ENCODE results near the gene CYP2W1.

DNA sequence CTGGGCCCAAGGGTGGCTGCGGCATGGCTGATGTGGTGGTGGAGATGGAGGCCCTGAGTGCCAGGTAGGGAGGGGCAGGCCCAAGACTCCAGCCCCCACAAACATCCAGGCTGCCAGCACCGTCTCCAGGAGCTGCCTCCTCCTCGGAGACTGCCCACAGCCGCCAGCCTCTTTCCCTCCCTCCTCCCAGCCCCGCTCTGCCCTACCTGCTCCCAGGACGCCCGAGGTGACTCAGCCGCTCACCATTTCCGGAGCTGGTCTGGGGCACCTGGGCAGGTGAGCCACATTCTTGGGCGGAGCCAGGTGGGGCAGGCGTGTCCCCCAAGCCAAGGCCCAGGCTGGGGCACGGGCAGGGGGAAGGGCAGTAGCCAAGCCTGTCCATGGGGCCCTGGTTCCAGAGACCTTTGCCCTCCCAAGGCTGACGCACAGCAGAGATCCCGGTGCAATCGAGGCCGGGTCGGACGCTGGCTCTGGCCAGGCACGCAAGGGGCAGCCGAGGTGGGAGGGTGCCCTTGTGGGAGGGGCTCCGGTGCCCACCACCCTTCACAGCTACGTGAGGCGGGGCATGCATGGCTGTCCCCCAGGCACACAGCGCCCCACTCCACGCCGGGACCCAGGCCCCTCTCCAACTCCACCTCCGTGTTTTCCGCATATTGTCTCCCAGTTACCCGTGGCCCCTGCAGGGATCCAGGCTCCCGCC, 37.3 kb upstream of the CYP2W1 start:
- TF ChIP-seq POLR2AphosphoS5 (IDR thresholded peaks at IDR 0.05; ENCODE audit: borderline replicate concordance, low read depth, low read length) (no peak), EZH2 (IDR thresholded peaks at IDR 0.05) (no peak), FOXP2 (optimal IDR thresholded peaks at IDR 0.05; ENCODE audit: control extremely low read depth, extremely low read length, insufficient read depth) (no peak)

Data from SK-N-MC (cell line).